H1 (cell line): ENCODE measurements around the gene CLBA1. TPM values are rescaled to one million over a fixed set of nuclear protein-coding genes. Genes with fewer than 3 reads are reported as not detected.
"Not testable (repeated sequence)": the region's sequence is repeated elsewhere in the genome, so short reads cannot be mapped to it uniquely, and the experiment has no call there.

Experiments
- CTCF ChIA-PET: fragments of 300-600 bp; sonication (Branson Sonifier 250); formaldehyde crosslinking; loops from one replicate; lab custom pipeline; 2021; ENCODE audit not compliant: partially characterized antibody; lab: Charles Lee
- POLR2A ChIA-PET: fragments of 300-600 bp; sonication (Branson Sonifier 250); formaldehyde crosslinking; loops from one replicate; lab custom pipeline; 2021; ENCODE audit warnings: inconsistent platforms; ENCODE audit not compliant: partially characterized antibody; lab: Charles Lee
- DNase-seq, 2 experiments: peaks; one replicate each; pipeline versions ENCODE4 v3.0.0 to v3.0.0-alpha.2; 2010 to 2022; ENCODE audit warnings: low spot score in 2 of 2, low read depth in 1 of 2, mixed read lengths in 1 of 2
- FAIRE-seq: peaks from 2 replicates; lab custom pipeline; 2011; peaks lifted over from hg19 to GRCh38; lab: Jason Lieb, UNC
- H2AFZ ChIP-seq: 2 replicates; pipeline ENCODE4 v1.8.1; 2012; ENCODE audit warnings: low read length, inconsistent platforms
- H2AK5ac ChIP-seq: 2 replicates; pipeline ENCODE4 v1.6.1; 2013; ENCODE audit warnings: low read depth, low read length
- H2BK120ac ChIP-seq: replicated peaks from 2 replicates; pipeline ENCODE3; 2013; ENCODE audit warnings: low read depth, low read length, inconsistent platforms
- H2BK12ac ChIP-seq: 2 replicates; pipeline ENCODE4 v1.6.1; 2013; ENCODE audit warnings: low read depth, low read length
- H2BK15ac ChIP-seq: 2 replicates; pipeline ENCODE4 v1.6.1; 2013; ENCODE audit warnings: low read length
- H2BK20ac ChIP-seq: 2 replicates; pipeline ENCODE4 v1.6.1; 2013; ENCODE audit warnings: low read length
- H2BK5ac ChIP-seq: 2 replicates; pipeline ENCODE4 v1.6.1; 2013; ENCODE audit warnings: low read depth, low read length
- H3K14ac ChIP-seq: 2 replicates; pipeline ENCODE4 v1.6.1; 2013; ENCODE audit warnings: inconsistent platforms; ENCODE audit not compliant: insufficient read length
- H3K18ac ChIP-seq: 2 replicates; pipeline ENCODE4 v1.6.1; 2013; ENCODE audit warnings: low read length; ENCODE audit errors: extremely low read depth
- H3K23ac ChIP-seq: 2 replicates; pipeline ENCODE4 v1.6.1; 2013; ENCODE audit warnings: inconsistent platforms; ENCODE audit not compliant: insufficient read length
- H3K23me2 ChIP-seq: 2 replicates; pipeline ENCODE4 v1.6.1; 2013; ENCODE audit warnings: low read depth, low read length
- H3K27ac ChIP-seq: 2 replicates; pipeline ENCODE4 v1.6.1; 2011; ENCODE audit warnings: low read depth, low read length, inconsistent platforms
- H3K27me3 ChIP-seq, 4 experiments: replicated peaks in 1 of 4; 1 replicate in 1 of 4; 2 replicates in 3 of 4; pipeline versions ENCODE4 v1.6.1 to v1.8.1; 2011 to 2013; ENCODE audit warnings: low read length in 3 of 4, mild to moderate bottlenecking in 3 of 4, inconsistent platforms in 2 of 4, mixed read lengths in 2 of 4, moderate library complexity in 1 of 4; ENCODE audit not compliant: control insufficient read depth in 3 of 4, insufficient read depth in 3 of 4; ENCODE audit errors: extremely low read depth in 1 of 4
- H3K36me3 ChIP-seq, 4 experiments: 2 replicates each; pipeline versions ENCODE4 v1.6.1 to v1.8.1; 2011 to 2013; ENCODE audit warnings: mild to moderate bottlenecking in 4 of 4, low read length in 3 of 4, moderate library complexity in 2 of 4, control low read depth in 1 of 4, inconsistent platforms in 1 of 4; ENCODE audit not compliant: insufficient read depth in 4 of 4, control insufficient read depth in 2 of 4
- H3K4ac ChIP-seq: replicated peaks from 2 replicates; pipeline ENCODE3; 2013; ENCODE audit warnings: low read length, low read depth, mixed read lengths, inconsistent platforms; ENCODE audit not compliant: insufficient read length
- H3K4me1 ChIP-seq, 4 experiments: replicated peaks in 1 of 4; 1 replicate in 1 of 4; 2 replicates in 3 of 4; pipeline versions ENCODE4 v1.6.1 to v1.8.1; 2011 to 2013; ENCODE audit warnings: low read length in 3 of 4, inconsistent platforms in 2 of 4, mixed read lengths in 1 of 4; ENCODE audit not compliant: insufficient read depth in 4 of 4, control insufficient read depth in 3 of 4
- H3K4me2 ChIP-seq, 2 experiments: 2 replicates each; pipeline versions ENCODE4 v1.6.1 to v1.8.1; 2011 to 2013; ENCODE audit warnings: low read depth in 2 of 2, low read length in 2 of 2, control low read depth in 1 of 2, inconsistent platforms in 1 of 2, mild to moderate bottlenecking in 1 of 2; ENCODE audit not compliant: insufficient read depth in 1 of 2
- H3K4me3 ChIP-seq, 4 experiments: fragments of 200-600, 300-600 bp in 1 of 4; sonication (generic), shearing (Covaris generic), sonication (Bioruptor Twin) in 1 of 4; 2 replicates each; pipeline versions ENCODE4 v1.5.1 to v1.8.1; 2011 to 2016; ENCODE audit warnings: low read length in 4 of 4, low read depth in 3 of 4, control low read depth in 2 of 4, inconsistent platforms in 2 of 4, mild to moderate bottlenecking in 2 of 4, mixed read lengths in 1 of 4, moderate library complexity in 1 of 4; ENCODE audit not compliant: insufficient read depth in 2 of 4; ENCODE audit errors: extremely low read depth in 1 of 4
- H3K56ac ChIP-seq: replicated peaks from 2 replicates; pipeline ENCODE3; 2013; ENCODE audit warnings: low read depth, mild to moderate bottlenecking, mixed read lengths, low read length, inconsistent platforms; ENCODE audit not compliant: insufficient read length
- H3K79me1 ChIP-seq: 2 replicates; pipeline ENCODE4 v1.6.1; 2013; ENCODE audit warnings: low read depth, low read length, control low read depth
- H3K79me2 ChIP-seq, 2 experiments: 2 replicates each; pipeline versions ENCODE4 v1.6.1 to v1.8.1; 2012 to 2013; ENCODE audit warnings: low read length in 2 of 2, mild to moderate bottlenecking in 2 of 2, inconsistent platforms in 1 of 2; ENCODE audit not compliant: insufficient read depth in 2 of 2, control insufficient read depth in 1 of 2
- H3K9ac ChIP-seq, 4 experiments: replicated peaks in 1 of 4; 1 replicate in 1 of 4; 2 replicates in 3 of 4; pipeline versions ENCODE4 v1.6.1 to v1.8.1; 2011 to 2013; ENCODE audit warnings: low read depth in 3 of 4, low read length in 3 of 4, control low read depth in 2 of 4, mild to moderate bottlenecking in 2 of 4, moderate library complexity in 2 of 4, inconsistent platforms in 1 of 4; ENCODE audit errors: extremely low read depth in 1 of 4
- H3K9me3 ChIP-seq, 2 experiments: 2 replicates each; pipeline versions ENCODE4 v1.6.1 to v1.8.1; 2012 to 2013; ENCODE audit warnings: mild to moderate bottlenecking in 2 of 2, moderate library complexity in 2 of 2, control low read depth in 1 of 2, inconsistent platforms in 1 of 2, low read depth in 1 of 2, low read length in 1 of 2, mixed read lengths in 1 of 2; ENCODE audit not compliant: insufficient read depth in 2 of 2
- H4K20me1 ChIP-seq, 2 experiments: replicated peaks in 1 of 2; 2 replicates each; pipeline versions ENCODE3 to v1.8.1; 2011 to 2013; ENCODE audit warnings: inconsistent platforms in 2 of 2, low read length in 2 of 2, mild to moderate bottlenecking in 1 of 2; ENCODE audit not compliant: insufficient read depth in 2 of 2, control insufficient read depth in 1 of 2
- H4K5ac ChIP-seq: 2 replicates; pipeline ENCODE4 v1.6.1; 2013; ENCODE audit warnings: low read length, low read depth, mixed read lengths, inconsistent platforms; ENCODE audit not compliant: insufficient read length
- H4K8ac ChIP-seq: 2 replicates; pipeline ENCODE4 v1.8.0; 2013; ENCODE audit warnings: mild to moderate bottlenecking, moderate library complexity, low read length, inconsistent platforms; ENCODE audit not compliant: insufficient read depth; ENCODE audit errors: extremely low read depth
- H4K91ac ChIP-seq: replicated peaks from 2 replicates; pipeline ENCODE3; 2013; ENCODE audit warnings: low read length, mixed read lengths, inconsistent platforms; ENCODE audit not compliant: insufficient read length
- ASH2L ChIP-seq: fragments of 200-600, 300-600 bp; sonication (generic); IDR thresholded peaks from one replicate; pipeline ENCODE4 v1.7.1; 2017; ENCODE audit warnings: low read length
- EZH2 ChIP-seq: fragments of 200-600 bp; sonication (generic); IDR thresholded peaks from 2 replicates; pipeline ENCODE4 v1.7.1; 2012; ENCODE audit warnings: low read depth, mild to moderate bottlenecking, moderate library complexity, low read length, inconsistent platforms; ENCODE audit not compliant: severe bottlenecking
- KDM4A ChIP-seq: IDR thresholded peaks from one replicate; pipeline ENCODE4 v1.7.1; 2012; ENCODE audit warnings: low read depth, mild to moderate bottlenecking, moderate library complexity, low read length, inconsistent platforms; ENCODE audit not compliant: severe bottlenecking
- SUZ12 ChIP-seq: fragments of 200-600 bp; sonication (generic); IDR thresholded peaks from 2 replicates; pipeline ENCODE4 v1.6.1; 2012; ENCODE audit warnings: mild to moderate bottlenecking, inconsistent platforms, low read length, moderate library complexity, mixed read lengths
- WGBS, 2 experiments: shearing (Covaris generic) in 1 of 2; methylation state at CpG; one replicate each; pipeline versions ENCODE4 v1.1.6 to v1.1.7; 2013 to 2015; ENCODE audit warnings: low lambda C conversion rate in 2 of 2, mixed read lengths in 2 of 2, inconsistent platforms in 1 of 2, low coverage in 1 of 2, missing lambda C conversion rate in 1 of 2; ENCODE audit not compliant: insufficient replicate concordance in 2 of 2, insufficient coverage in 1 of 2, insufficient read length in 1 of 2; ENCODE audit errors: extremely low coverage in 1 of 2, missing lambda C conversion rate in 1 of 2; 5-methylcytosine and 5-hydroxymethylcytosine counted together
- polyA plus RNA-seq, 7 experiments: library from polyadenylated mRNA; depleted of rRNA in 3 of 7; stranded (reverse) in 5 of 7; unstranded in 2 of 7; fragments of >200 nt in 5 of 7; fragments of 200-250 nt in 2 of 7; gene quantifications; 1 replicate in 5 of 7; 2 replicates in 1 of 7; 4 replicates in 1 of 7; pipeline versions ENCODE4 v1.2.1 to v1.2.3, GENCODE V29; 2011 to 2013; ENCODE audit warnings: missing spikeins in 2 of 7, mixed read lengths in 2 of 7
- total RNA-seq: library from RNA; stranded (reverse); fragmentation: NEBNext Ultra II Directional; extraction: Animal tissue kit (Norgen Biotek cat#: 25700); gene quantifications from 2 replicates; pipeline ENCODE4 v1.2.1, GENCODE V29; 2021

The CLBA1 gene
- total and polyA plus RNA-seq, 2 of the 8 experiments (the other 6 are each of a cell fraction or from before 2014, with no cell fraction given) = 1.6 to 2.4 TPM

DNA sequence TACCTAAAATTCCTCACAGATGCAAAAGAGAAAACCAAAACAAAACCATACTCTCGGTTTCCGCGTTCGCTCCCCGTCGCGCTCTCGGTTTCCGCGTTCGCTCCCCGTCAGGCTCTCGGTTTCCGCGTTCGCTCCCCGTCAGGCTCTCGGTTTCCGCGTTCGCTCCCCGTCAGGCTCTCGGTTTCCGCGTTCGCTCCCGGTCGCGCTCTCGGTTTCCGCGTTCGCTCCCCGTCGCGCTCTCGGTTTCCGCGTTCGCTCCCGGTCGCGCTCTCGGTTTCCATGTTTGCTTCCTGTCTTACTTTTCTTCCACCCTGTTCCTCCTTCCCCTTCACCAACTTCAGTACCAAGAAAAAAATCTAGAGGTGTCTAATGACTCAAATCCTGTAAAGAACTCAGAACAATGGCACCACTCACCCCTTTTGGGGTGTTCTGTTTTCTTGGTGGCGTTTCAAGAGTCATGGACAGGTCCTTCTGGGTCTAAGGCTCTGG, 47.9 kb downstream of the CLBA1 start:
- H3K36me3 ChIP-seq, DNase-seq, H3K9me3 ChIP-seq, H3K79me2 ChIP-seq, H3K56ac ChIP-seq, H2AK5ac ChIP-seq, H2BK15ac ChIP-seq, H3K9ac ChIP-seq, H2BK12ac ChIP-seq, H4K91ac ChIP-seq, H3K27ac ChIP-seq, H3K18ac ChIP-seq, H3K79me1 ChIP-seq, H3K23ac ChIP-seq, H4K5ac ChIP-seq, H2BK120ac ChIP-seq, H3K4ac ChIP-seq, FAIRE-seq, H3K23me2 ChIP-seq, H4K8ac ChIP-seq, H3K4me1 ChIP-seq, H4K20me1 ChIP-seq, H2BK20ac ChIP-seq, H2BK5ac ChIP-seq, H3K14ac ChIP-seq: not testable (repeated sequence)
- ChIA-PET CTCF (interaction anchor here (0.8 to 1.2 kb wide), 2 partner anchors 12 to 58 kb away, joined by 4 to 5 read pairs; no protein-coding TSS in a partner anchor), POLR2A (interaction anchor here (0.7 to 2.2 kb wide), 2 partner anchors 12 to 160 kb away, joined by 3 to 6 read pairs; partner anchors contain the start of gene CDCA4)
- 13% methylated on average over 23 of the region's 45 CpGs; no CpG with 5 or more reads in 1 of the 2 experiments for WGBS, 2 experiments
- H3K4me3 ChIP-seq = peak overlapping the region; percentile 24 to 59 (median 30); a peak in 6 of 8 replicates
- peak overlapping the region; percentile 73 for H2AFZ ChIP-seq
- peak; percentile 76 for TF ChIP-seq KDM4A
- TF ChIP-seq SUZ12 = peak; percentile 65
- TF ChIP-seq ASH2L = peak; percentile 24
- peak; percentile 58 for TF ChIP-seq EZH2
- H3K4me2 ChIP-seq = peak overlapping the region; percentile 36 to 60
- peaks cover 2 to 24% (median 19%) of the 10 kb centered on the region in 4 experiments for H3K27me3 ChIP-seq
